Measurements from ENCODE around the gene RANBP1.

RANBP1 gene

GRCh38 chr22:20088263-20088648 lies 27.6 kb upstream of the RANBP1 start:
- DNase-seq (ENCODE audit: low read depth in 1 of 2, low spot score in 1 of 2): no peak

- no peak for DNase-seq (ENCODE audit: low read depth in 1 of 2, low spot score in 1 of 2)
These were observed 26.5 kb upstream of the RANBP1 start for GRCh38 chr22:20089226-20089976.

- no peak for DNase-seq (ENCODE audit: low read depth in 1 of 2, low spot score in 1 of 2)
These were observed 25.8 kb upstream of the RANBP1 start for GRCh38 chr22:20089977-20090729.

GRCh38 chr22:20090730-20091240 lies 25.1 kb upstream of the RANBP1 start:
- no peak for DNase-seq (ENCODE audit: low read depth in 1 of 2, low spot score in 1 of 2)

GRCh38 chr22:20091690-20092476 lies 24.0 kb upstream of the RANBP1 start:
- DNase-seq (ENCODE audit: low read depth in 1 of 2, low spot score in 1 of 2): no peak

- no peak for DNase-seq (ENCODE audit: low read depth in 1 of 2, low spot score in 1 of 2)
These were observed 23.4 kb upstream of the RANBP1 start for GRCh38 chr22:20092477-20092854.

- no peak for DNase-seq (ENCODE audit: low read depth in 1 of 2, low spot score in 1 of 2)
These were observed 22.3 kb upstream of the RANBP1 start for GRCh38 chr22:20093418-20094196.

- no peak for DNase-seq (ENCODE audit: low read depth in 1 of 2, low spot score in 1 of 2)
These were observed 21.6 kb upstream of the RANBP1 start for GRCh38 chr22:20094197-20094807.

- DNase-seq (ENCODE audit: low read depth in 1 of 2, low spot score in 1 of 2): no peak
These were observed 20.4 kb upstream of the RANBP1 start for GRCh38 chr22:20095521-20095920.

- no peak for DNase-seq (ENCODE audit: low read depth in 1 of 2, low spot score in 1 of 2)
These were observed 19.1 kb upstream of the RANBP1 start for GRCh38 chr22:20096574-20097420.

- no peak for DNase-seq (ENCODE audit: low read depth in 1 of 2, low spot score in 1 of 2)
These were observed 16.7 kb upstream of the RANBP1 start for GRCh38 chr22:20099099-20099711.

GRCh38 chr22:20101638-20102037 lies 14.3 kb upstream of the RANBP1 start:
- DNase-seq (ENCODE audit: low read depth in 1 of 2, low spot score in 1 of 2): no peak

GRCh38 chr22:20102203-20102780 lies 13.6 kb upstream of the RANBP1 start:
- no peak for DNase-seq (ENCODE audit: low read depth in 1 of 2, low spot score in 1 of 2)

GRCh38 chr22:20105456-20106204 lies 10.3 kb upstream of the RANBP1 start:
- no peak for DNase-seq (ENCODE audit: low read depth in 1 of 2, low spot score in 1 of 2)

- no peak for DNase-seq (ENCODE audit: low read depth in 1 of 2, low spot score in 1 of 2)
These were observed 9.6 kb upstream of the RANBP1 start for GRCh38 chr22:20106205-20106848.

GRCh38 chr22:20106849-20107237 lies 9.1 kb upstream of the RANBP1 start:
- DNase-seq (ENCODE audit: low read depth in 1 of 2, low spot score in 1 of 2): no peak

GRCh38 chr22:20107471-20107901 lies 8.4 kb upstream of the RANBP1 start:
- no peak for DNase-seq (ENCODE audit: low read depth in 1 of 2, low spot score in 1 of 2)
